Hepatocyte (in vitro differentiated cells): ENCODE measurements around the gene TSPAN3. TPM values are rescaled to one million over a fixed set of nuclear protein-coding genes. Genes with fewer than 3 reads are reported as not detected.

Experiments
- DNase-seq: peaks from one replicate; pipeline ENCODE4 v3.0.0-alpha.2; 2016; ENCODE audit warnings: low spot score
- H2AFZ ChIP-seq: fragments of 200-600 bp; sonication (generic); 2 replicates; pipeline ENCODE4 v1.6.0; 2016; ENCODE audit warnings: antibody characterized with exemption, mild to moderate bottlenecking
- H3K27ac ChIP-seq: fragments of 200-600 bp; sonication (generic); 2 replicates; pipeline ENCODE4 v1.5.1; 2016; ENCODE audit warnings: mild to moderate bottlenecking
- H3K27me3 ChIP-seq: fragments of 200-600 bp; sonication (generic); 2 replicates; pipeline ENCODE4 v1.6.1; 2016
- H3K36me3 ChIP-seq: fragments of 200-600 bp; sonication (generic); replicated peaks from 2 replicates; pipeline ENCODE4 v1.5.1; 2016; ENCODE audit warnings: low read depth; ENCODE audit not compliant: insufficient read depth
- H3K4me1 ChIP-seq: fragments of 200-600 bp; sonication (generic); 2 replicates; pipeline ENCODE4 v1.5.1; 2016; ENCODE audit warnings: mild to moderate bottlenecking, moderate library complexity; ENCODE audit not compliant: insufficient read depth
- H3K4me2 ChIP-seq: fragments of 200-600 bp; sonication (generic); 2 replicates; pipeline ENCODE4 v1.6.0; 2016
- H3K4me3 ChIP-seq: fragments of 200-600 bp; sonication (generic); 2 replicates; pipeline ENCODE4 v1.5.1; 2016; ENCODE audit warnings: mild to moderate bottlenecking
- H3K79me2 ChIP-seq: fragments of 200-600 bp; sonication (generic); 2 replicates; pipeline ENCODE4 v1.6.0; 2017; ENCODE audit warnings: mild to moderate bottlenecking
- H3K9me2 ChIP-seq: fragments of 200-600 bp; sonication (generic); replicated peaks from 2 replicates; pipeline ENCODE4 v1.6.0; 2017; ENCODE audit warnings: mild to moderate bottlenecking; ENCODE audit not compliant: insufficient read depth
- H3K9me3 ChIP-seq: fragments of 200-600 bp; sonication (generic); 2 replicates; pipeline ENCODE4 v1.5.1; 2016; ENCODE audit warnings: low read depth, mild to moderate bottlenecking
- H4K20me1 ChIP-seq: fragments of 200-600 bp; sonication (generic); 2 replicates; pipeline ENCODE4 v1.6.0; 2016; ENCODE audit warnings: mild to moderate bottlenecking; ENCODE audit not compliant: insufficient read depth, poor library complexity, severe bottlenecking
- EZH2 ChIP-seq: fragments of 200-600 bp; sonication (generic); IDR thresholded peaks from 2 replicates; pipeline ENCODE4 v1.6.1; 2016; ENCODE audit warnings: antibody characterized with exemption, mild to moderate bottlenecking, borderline replicate concordance
- EZH2phosphoT487 ChIP-seq: fragments of 200-600 bp; sonication (generic); IDR thresholded peaks from one replicate; pipeline ENCODE4 v1.6.1; 2018; ENCODE audit warnings: antibody characterized with exemption, mild to moderate bottlenecking, low read depth, moderate library complexity; ENCODE audit not compliant: unreplicated experiment, severe bottlenecking
- WGBS: methylation state at CpG from one replicate; pipeline ENCODE4 v1.1.6; 2016; ENCODE audit warnings: low lambda C conversion rate; ENCODE audit errors: missing lambda C conversion rate; 5-methylcytosine and 5-hydroxymethylcytosine counted together
- polyA plus RNA-seq: library from polyadenylated mRNA; unstranded; fragments of >200 nt; fragmentation: Nextera tagmentation; extraction: Ambion mirVana; gene quantifications from 2 replicates; pipeline ENCODE4 v1.2.1, GENCODE V29; 2016
- total RNA-seq: library from RNA; depleted of rRNA; stranded (reverse); fragments of >200 nt; gene quantifications from 2 replicates; pipeline ENCODE4 v1.2.3, GENCODE V29; 2014
- TF ChIP-seq, protein P1 (sequence below): fragments of 200-600 bp; sonication (generic); IDR thresholded peaks from 2 replicates; pipeline ENCODE4 v1.5.1; 2016; ENCODE audit warnings: antibody characterized with exemption, mild to moderate bottlenecking; ENCODE audit not compliant: poor library complexity

TSPAN3 gene
- total and polyA plus RNA-seq, 2 experiments from 2014 or later: 514 to 540 TPM

DNA sequence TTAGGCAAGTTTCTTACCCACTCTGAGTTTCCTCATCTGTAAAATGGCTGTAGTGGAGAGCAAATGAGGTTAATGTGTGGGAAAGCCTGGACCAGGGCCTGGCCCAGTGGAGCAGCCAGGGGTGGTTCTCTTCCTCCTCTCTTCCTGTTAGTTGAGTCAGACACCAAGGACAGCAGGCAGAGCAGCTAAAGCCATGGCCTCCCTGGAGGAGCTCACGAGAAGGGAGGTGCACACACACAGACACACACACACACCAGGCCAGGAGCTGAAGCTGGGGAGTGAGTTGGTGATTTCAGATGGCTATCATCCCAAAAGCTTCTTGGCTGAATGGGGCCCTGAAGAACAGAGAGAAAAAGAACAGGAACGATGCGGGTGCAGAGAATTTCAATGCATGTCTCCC is 33.2 kb upstream of the TSPAN3 start:
- no peak overlapping the region for H3K4me3 ChIP-seq
- DNase-seq: no peak
- no peaks in the 10 kb centered on the region for H4K20me1 ChIP-seq
- H3K9me3 ChIP-seq: no peaks in the 10 kb centered on the region
- no peaks in the 10 kb centered on the region for H3K27me3 ChIP-seq
- no peaks in the 10 kb centered on the region for H3K9me2 ChIP-seq
- TF ChIP-seq, protein P1, sequence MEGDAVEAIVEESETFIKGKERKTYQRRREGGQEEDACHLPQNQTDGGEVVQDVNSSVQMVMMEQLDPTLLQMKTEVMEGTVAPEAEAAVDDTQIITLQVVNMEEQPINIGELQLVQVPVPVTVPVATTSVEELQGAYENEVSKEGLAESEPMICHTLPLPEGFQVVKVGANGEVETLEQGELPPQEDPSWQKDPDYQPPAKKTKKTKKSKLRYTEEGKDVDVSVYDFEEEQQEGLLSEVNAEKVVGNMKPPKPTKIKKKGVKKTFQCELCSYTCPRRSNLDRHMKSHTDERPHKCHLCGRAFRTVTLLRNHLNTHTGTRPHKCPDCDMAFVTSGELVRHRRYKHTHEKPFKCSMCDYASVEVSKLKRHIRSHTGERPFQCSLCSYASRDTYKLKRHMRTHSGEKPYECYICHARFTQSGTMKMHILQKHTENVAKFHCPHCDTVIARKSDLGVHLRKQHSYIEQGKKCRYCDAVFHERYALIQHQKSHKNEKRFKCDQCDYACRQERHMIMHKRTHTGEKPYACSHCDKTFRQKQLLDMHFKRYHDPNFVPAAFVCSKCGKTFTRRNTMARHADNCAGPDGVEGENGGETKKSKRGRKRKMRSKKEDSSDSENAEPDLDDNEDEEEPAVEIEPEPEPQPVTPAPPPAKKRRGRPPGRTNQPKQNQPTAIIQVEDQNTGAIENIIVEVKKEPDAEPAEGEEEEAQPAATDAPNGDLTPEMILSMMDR: no peak
- no peak for TF ChIP-seq EZH2
- no peak for TF ChIP-seq EZH2phosphoT487
- H3K4me2 ChIP-seq: no peak overlapping the region
- 85% methylated on average over 3 of the region's 3 CpGs for WGBS
- H2AFZ ChIP-seq: no peak overlapping the region
- H3K79me2 ChIP-seq: no peaks in the 10 kb centered on the region
- no peaks in the 10 kb centered on the region for H3K36me3 ChIP-seq
- no peak overlapping the region for H3K27ac ChIP-seq
- H3K4me1 ChIP-seq: no peaks in the 10 kb centered on the region

GRCh38 chr15:77099741-77100463 is 29.0 kb upstream of the TSPAN3 start:
- H3K9me3 ChIP-seq: no peaks in the 10 kb centered on the region
- TF ChIP-seq EZH2phosphoT487 (no peak), EZH2 (no peak)
- TF ChIP-seq, protein P1: no peak
- H4K20me1 ChIP-seq: no peaks in the 10 kb centered on the region
- no peak overlapping the region for H3K4me3 ChIP-seq
- H2AFZ ChIP-seq: no peak overlapping the region
- no peak overlapping the region for H3K27ac ChIP-seq
- no peaks in the 10 kb centered on the region for H3K9me2 ChIP-seq
- H3K79me2 ChIP-seq: no peaks in the 10 kb centered on the region
- no peak for DNase-seq
- no peak overlapping the region for H3K4me2 ChIP-seq
- H3K36me3 ChIP-seq: no peaks in the 10 kb centered on the region
- H3K4me1 ChIP-seq: no peaks in the 10 kb centered on the region
- WGBS: 92% methylated on average over 4 of the region's 4 CpGs
- no peaks in the 10 kb centered on the region for H3K27me3 ChIP-seq

GRCh38 chr15:77098572-77098971 is 27.7 kb upstream of the TSPAN3 start:
- DNase-seq: no peak
- Histone ChIP-seq H3K9me2 (no peaks in the 10 kb centered on the region), H3K79me2 (no peaks in the 10 kb centered on the region), H3K4me1 (no peaks in the 10 kb centered on the region), H3K36me3 (no peaks in the 10 kb centered on the region), H3K9me3 (no peaks in the 10 kb centered on the region), H3K27ac (no peak overlapping the region), H3K4me3 (no peak overlapping the region), H3K27me3 (no peaks in the 10 kb centered on the region), H3K4me2 (no peak overlapping the region), H2AFZ (no peak overlapping the region), H4K20me1 (no peaks in the 10 kb centered on the region)
- WGBS: 97% methylated on average over 4 of the region's 4 CpGs
- TF ChIP-seq EZH2: no peak
- no peak for TF ChIP-seq EZH2phosphoT487

DNA sequence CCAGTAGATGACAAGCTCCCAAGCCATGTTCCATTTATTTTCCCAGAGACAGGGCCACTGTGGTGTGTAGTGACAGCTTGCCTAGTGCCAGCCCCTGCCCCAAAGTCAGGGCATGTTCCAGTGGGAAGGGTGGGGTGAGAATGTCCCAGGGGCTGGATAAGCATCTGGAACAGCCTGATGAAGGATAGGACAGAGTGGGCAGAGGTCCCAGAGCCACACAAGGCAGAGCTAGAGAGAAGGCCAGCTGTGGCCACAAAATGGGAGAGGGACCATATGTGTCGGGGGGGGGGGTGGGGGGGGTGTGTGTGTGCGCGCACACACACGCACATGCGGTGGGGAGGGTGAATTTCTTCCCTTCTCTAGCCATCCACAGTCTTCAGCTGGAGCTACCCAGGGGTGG is 27.0 kb upstream of the TSPAN3 start:
- TF ChIP-seq, protein P1: no peak
- TF ChIP-seq EZH2phosphoT487: no peak
- no peak for TF ChIP-seq EZH2
- DNase-seq: no peak
- WGBS: 100% methylated on average over 4 of the region's 5 CpGs
- no peak overlapping the region for H3K4me3 ChIP-seq
- no peaks in the 10 kb centered on the region for H3K27me3 ChIP-seq
- no peaks in the 10 kb centered on the region for H3K9me2 ChIP-seq
- no peak overlapping the region for H3K4me2 ChIP-seq
- H3K9me3 ChIP-seq: no peaks in the 10 kb centered on the region
- H3K79me2 ChIP-seq: no peaks in the 10 kb centered on the region
- H2AFZ ChIP-seq: no peak overlapping the region
- H3K4me1 ChIP-seq: no peaks in the 10 kb centered on the region
- H3K36me3 ChIP-seq: no peaks in the 10 kb centered on the region
- no peak overlapping the region for H3K27ac ChIP-seq
- H4K20me1 ChIP-seq: no peaks in the 10 kb centered on the region
